GM21360 (cell line): ENCODE measurements around the gene OSTF1.

Source experiments
- ATAC-seq: cut with Tn5 transposase; IDR thresholded peaks from one replicate; pipeline ENCODE4 v1.9.1; 2021; ENCODE audit warnings: mild to moderate bottlenecking, moderate library complexity; ENCODE audit not compliant: unreplicated experiment

The OSTF1 gene

DNA sequence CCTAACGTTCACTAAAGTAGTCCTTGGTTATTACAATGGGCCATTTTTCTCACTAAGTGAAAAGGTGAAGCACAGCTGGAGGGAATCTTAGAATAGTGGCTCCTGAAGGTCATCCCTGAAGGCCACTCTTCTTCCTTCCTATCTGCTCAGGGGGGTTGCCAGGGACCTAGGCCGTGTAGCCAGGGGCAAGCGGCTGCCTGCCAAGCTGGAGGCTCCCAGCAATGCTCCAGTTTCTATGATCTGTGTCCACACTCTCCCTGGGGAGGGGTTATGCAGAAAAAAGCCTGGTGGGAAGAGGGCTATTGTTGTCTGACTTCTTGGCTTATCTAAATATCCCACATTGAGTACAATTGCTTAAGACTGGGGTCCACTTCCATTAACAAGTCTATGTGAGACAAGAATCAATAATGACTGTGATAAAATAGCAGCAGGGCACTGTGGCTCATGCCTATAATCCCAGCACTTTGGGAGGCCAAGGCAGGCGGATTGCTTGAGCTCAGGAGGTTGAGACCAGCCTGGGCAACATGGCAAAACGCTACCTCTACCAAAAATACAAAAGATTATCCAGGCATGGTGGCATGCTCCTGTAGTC lies 4.1 kb upstream of the OSTF1 start:
- no peak for ATAC-seq

GRCh38 chr9:75085640-75086039 lies 2.7 kb upstream of the OSTF1 start:
- no peak for ATAC-seq

GRCh38 chr9:75086541-75087288 lies 1.6 kb upstream of the OSTF1 start:
- ATAC-seq, result no peak

DNA sequence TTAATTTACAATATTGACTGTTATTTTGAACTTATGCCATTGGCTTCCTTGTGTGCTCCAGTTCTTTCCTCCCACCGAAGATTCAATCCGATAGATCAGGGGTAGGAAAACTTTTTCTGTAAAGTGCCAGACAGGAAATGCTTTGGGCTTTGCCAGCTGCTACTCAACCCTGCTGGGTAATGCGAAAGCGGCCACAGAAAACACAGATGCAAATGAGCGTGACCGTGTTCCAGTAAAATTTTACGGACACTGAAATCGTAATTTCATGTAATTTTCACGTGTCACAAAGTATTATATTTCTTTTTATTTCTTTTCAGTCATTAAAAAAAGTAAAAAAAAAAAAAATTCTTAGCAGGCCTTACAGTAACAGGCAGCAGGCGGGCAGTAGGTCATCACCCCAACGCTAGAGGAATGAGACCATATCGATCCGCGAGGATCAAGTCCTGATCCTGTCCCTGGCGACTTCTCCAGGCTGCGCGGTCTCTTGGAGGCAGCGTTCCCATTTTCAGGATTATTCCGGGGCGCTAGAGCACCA lies 958 bp upstream of the OSTF1 start:
- peak; percentile 22 for ATAC-seq

DNA sequence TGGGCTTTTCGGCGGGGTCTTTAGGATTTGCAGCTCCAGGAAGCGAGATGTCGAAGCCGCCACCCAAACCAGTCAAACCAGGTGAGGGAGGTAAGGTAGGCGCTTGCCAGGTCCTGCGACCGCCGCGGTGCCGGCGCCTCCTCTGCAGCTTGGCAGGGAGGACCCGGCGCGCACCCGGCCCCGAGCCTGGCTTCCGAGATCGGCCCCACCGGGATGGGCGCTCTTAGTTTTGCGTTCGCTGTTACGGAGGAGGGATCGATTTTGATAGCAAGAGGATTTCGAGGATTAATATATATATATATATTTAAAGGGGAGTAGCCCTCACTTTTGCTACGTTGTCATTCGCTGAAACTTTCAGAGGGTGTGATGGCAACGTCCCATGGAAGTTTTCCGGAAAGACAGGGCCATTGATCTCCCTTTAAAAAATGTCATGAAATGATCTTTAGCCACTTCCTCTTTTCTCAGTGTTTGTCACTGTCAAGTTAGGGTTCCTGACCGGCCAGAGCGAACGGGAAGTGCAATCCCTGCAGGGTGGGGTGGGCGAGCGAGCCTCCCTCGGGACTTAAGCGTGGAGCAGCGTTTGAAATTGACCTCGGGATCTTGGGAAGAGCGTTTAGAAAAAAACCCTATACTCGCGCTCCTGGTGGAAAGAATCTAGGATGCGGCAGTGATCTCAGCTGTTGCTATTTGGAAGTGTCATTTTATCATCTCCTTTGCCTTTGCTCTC lies 495 bp downstream of the OSTF1 start:
- peak; percentile 29 for ATAC-seq

- ATAC-seq, result no peak
Measured at GRCh38 chr9:75089373-75089766, 1.1 kb downstream of the OSTF1 start.

DNA sequence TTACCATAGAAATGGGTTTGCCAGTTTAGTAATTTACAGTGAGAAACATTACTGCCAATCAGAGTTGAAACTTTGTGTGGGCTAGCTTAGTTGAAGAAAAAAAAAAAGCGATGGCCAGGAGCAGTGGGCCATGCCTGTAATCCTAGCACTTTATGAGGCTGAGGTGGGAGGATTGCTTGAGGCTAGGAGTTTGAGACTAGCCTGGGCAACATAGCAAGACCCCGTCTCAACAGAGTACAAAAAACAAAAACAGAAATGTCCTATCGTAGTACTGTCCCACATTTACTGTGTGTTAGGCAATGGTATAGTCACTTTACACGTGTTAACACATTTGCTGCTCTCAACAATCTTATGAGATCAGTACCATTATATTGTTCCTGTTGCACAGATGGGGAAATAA lies 2.3 kb downstream of the OSTF1 start:
- no peak for ATAC-seq

DNA sequence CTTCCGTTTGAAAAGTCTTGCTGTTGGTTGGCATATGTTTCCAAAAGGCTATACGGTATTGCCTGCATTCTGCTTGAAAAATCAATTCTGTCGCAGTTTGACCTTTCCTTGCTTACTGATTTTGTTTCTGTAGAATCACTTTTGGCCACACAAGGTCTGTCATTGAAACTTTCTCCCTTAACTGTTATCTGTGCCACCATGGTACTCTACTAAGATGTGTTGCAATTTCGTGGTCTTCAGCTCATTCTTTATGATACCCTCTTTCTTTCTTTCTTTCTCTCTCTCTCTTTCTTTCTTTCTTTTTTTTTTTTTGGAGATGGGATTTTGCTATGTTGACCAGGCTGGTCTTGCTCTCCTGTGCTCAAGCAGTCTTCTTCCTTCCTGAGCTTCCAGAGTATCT lies 4.5 kb downstream of the OSTF1 start:
- no peak for ATAC-seq

DNA sequence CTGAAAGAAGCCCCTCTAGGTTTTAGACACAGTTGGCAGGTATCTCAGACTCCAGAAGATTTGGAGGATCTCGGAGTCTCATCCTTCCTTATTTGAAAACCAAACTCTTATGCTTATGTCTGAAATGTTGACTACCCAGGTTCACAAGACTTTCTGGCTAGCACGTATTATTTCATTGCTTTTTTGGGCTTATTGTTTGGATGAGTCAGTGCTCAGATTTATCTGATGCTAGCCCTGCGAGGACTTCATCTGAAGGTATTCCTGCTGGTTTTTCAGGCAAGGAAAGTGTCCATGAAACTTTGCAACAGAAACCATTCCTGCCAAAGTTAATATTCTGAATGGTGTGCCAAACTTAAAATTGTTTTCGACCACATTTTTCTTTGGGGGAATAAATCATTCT lies 8.5 kb downstream of the OSTF1 start:
- ATAC-seq, result no peak

- no peak for ATAC-seq
Measured at GRCh38 chr9:75101004-75101588, 12.8 kb downstream of the OSTF1 start.

GRCh38 chr9:75102177-75102790 lies 14.0 kb downstream of the OSTF1 start:
- no peak for ATAC-seq

GRCh38 chr9:75104607-75105006 lies 16.3 kb downstream of the OSTF1 start:
- ATAC-seq, result no peak

DNA sequence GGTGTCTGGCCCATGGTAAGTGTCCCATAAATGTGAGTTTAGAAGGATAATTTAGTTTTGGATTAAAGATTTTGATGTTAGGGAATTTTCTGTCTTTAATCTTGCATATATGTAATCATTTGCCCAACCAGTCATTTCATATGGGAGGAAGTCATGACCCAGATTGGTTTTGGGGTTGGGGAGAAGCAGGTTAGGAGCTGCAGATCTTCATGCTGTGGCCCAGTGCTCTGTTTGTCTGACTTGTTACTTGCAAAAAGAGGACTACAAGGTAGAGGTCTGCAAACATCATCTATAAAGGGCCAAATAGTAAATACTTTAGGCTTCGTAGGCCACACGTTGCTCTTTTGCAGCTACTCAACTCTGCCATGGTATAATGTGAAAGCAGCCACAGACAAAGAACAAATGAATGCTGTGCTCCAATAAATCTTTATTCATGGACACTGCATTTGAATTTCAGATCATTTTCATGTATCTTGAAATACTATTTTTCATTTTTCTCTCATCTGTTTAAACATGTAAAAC lies 16.8 kb downstream of the OSTF1 start:
- ATAC-seq, result no peak

DNA sequence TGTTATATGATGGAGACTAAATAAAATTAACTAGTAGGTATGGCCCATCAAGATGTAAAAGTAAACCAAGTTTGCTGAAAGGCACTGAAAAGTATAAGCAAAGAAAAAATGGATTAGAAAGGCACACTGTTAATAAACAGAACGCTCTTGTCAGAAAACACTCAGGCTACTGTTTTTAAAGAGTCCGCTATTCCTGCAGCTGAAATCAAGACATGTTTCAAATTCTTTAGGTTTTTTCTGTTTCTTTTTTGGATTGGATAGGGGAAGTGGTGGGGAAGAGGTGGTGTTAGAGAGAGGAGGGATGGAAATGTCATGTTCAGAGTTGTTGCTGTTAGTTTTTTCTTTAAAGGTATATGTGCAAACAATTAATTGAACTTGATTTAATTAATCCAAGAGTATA lies 17.5 kb downstream of the OSTF1 start:
- no peak for ATAC-seq

DNA sequence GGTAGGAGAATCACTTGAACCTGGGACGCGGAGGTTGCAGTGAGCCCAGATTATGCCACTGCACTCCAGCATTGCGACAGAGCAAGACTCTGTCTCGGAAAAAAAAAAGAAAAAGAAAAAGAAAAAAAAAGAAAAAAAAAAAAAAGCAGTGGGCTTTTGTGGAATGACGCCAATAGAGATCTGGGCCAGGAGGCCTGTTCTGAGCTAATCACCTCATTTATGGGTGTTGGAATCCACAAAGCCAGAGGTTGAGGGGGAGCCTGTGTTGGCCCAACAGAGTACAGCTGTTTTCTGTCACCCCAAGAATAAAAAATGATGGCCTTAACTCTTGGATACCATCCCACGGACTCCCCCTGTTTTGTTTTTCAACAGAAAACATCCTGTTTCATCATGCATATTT lies 18.5 kb downstream of the OSTF1 start:
- ATAC-seq, result no peak

- no peak for ATAC-seq
Measured at GRCh38 chr9:75108571-75108970, 20.3 kb downstream of the OSTF1 start.

- ATAC-seq, result no peak
Measured at GRCh38 chr9:75109210-75109839, 21.0 kb downstream of the OSTF1 start.

DNA sequence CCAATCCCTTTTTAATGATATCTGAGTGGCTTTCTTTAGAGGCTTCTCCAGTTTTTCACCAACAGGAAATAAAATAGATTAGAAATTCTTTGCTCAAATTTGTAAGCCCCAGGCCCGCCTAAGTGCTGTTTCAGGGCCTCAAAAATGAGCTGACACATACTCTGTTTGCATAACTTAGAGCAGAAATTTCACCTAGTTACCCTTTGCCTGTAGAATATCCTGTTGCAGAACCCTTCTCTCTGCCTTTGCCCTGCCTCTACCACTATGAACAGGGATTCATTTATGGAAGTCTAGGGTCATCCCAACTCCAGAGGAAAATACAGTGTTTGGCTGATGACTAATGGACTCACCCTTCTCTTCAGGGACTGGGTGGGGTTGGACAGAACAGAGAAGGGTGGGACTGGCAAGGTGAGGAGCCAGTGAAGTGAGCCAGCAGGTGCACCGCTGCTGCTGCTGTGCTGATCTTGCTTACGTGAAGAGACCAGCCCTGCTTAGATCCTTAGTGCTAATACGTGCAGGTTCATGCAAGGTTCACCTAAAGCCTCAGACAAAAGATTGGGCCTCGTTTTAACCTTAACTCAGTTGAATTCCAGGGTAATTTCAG lies 22.8 kb downstream of the OSTF1 start:
- no peak for ATAC-seq

DNA sequence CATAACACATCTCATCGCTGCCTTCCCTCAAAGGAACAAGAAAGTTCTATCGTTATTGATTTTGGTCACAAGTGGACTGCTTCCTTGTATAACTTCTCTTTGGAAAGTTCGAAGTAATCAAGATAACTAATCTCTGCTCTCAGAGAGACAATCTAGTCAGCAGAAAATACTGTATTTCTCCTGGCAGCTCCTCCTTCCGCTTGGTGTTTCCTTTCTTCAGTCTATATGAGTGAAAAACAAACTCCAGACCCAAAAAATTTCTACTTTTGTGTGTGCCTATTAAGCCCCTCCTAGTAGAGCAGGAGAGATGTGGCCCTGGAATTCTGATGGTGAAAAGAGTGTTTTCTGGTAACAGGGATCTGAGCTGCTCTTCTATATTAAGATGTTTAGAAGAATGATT lies 24.5 kb downstream of the OSTF1 start:
- no peak for ATAC-seq

GRCh38 chr9:75116306-75116705 lies 28.0 kb downstream of the OSTF1 start:
- ATAC-seq, result no peak
